Muscle of arm (tissue), 14 donors: ENCODE data around the gene CCDC24. TPM values are rescaled to one million over a fixed set of nuclear protein-coding genes. Genes with fewer than 3 reads are reported as not detected.

Experiments
- DNase-seq: peaks from one replicate; pipeline ENCODE4 v3.0.0-alpha.2; 2013
- long read RNA-seq, 11 donors: transcript quantifications; one replicate each; lab custom pipeline, GENCODE V29; 2026
- polyA plus RNA-seq, 12 donors: library from polyadenylated mRNA; unstranded; fragments of 120-200 nt; gene quantifications; one replicate each; pipeline ENCODE4 v1.2.1, GENCODE V29; 2013; ENCODE audit not compliant: insufficient read length in 12 of 12

Gene CCDC24
- polyA plus RNA-seq = 1 to 10 TPM in 5 of 12 donors, under 1 TPM in 5, not detected in 2; 0.67 to 4.2 (median 1.0) TPM
- long read RNA-seq, donor 1, partial matches to known transcripts = 36 of 36 reads
- long read RNA-seq, donor 1, other reads (novel, unspliced or antisense) = 0 of 36 reads
- long read RNA-seq, donor 2 = 0 reads
- long read RNA-seq, donor 3 = 0 reads
- long read RNA-seq, donor 4 = 0 reads
- long read RNA-seq, donor 5 = 0 reads
- long read RNA-seq, donor 6 = 0 reads
- long read RNA-seq, donor 7 = 0 reads
- long read RNA-seq, donor 8 = 0 reads
- long read RNA-seq, donor 9 = 0 reads
- long read RNA-seq, donor 10 = 0 reads
- long read RNA-seq, donor 11 = 0 reads

- DNase-seq = peak; percentile 72
Observed at GRCh38 chr1:43991476-43992231, at the start of gene CCDC24. Gene CCDC24 (plus strand): TSS chr1:43991599. CDS start chr1:43991879, 280 bp downstream.

- no peak for DNase-seq
Observed at GRCh38 chr1:43942411-43942810, 49.0 kb upstream of the CCDC24 start.

- no peak for DNase-seq
Observed at GRCh38 chr1:43944860-43945259, 46.5 kb upstream of the CCDC24 start.

- no peak for DNase-seq
Observed at GRCh38 chr1:43945674-43946235, 45.6 kb upstream of the CCDC24 start.

GRCh38 chr1:43946236-43947060 is 45.0 kb upstream of the CCDC24 start, which contains the start of gene IPO13:
Gene IPO13 (plus strand): TSS chr1:43946950. CDS start chr1:43947601, 651 bp downstream.
- DNase-seq = peak; percentile 96

- no peak for DNase-seq
Observed at GRCh38 chr1:43947061-43947873, 44.1 kb upstream of the CCDC24 start.

GRCh38 chr1:43947874-43948437 is 43.4 kb upstream of the CCDC24 start:
- DNase-seq = no peak

GRCh38 chr1:43949678-43950077 is 41.7 kb upstream of the CCDC24 start:
- DNase-seq = no peak

GRCh38 chr1:43951021-43951985 is 40.1 kb upstream of the CCDC24 start:
- no peak for DNase-seq

GRCh38 chr1:43952731-43953346 is 38.6 kb upstream of the CCDC24 start:
- DNase-seq = no peak

- no peak for DNase-seq
Observed at GRCh38 chr1:43953361-43953760, 38.0 kb upstream of the CCDC24 start.

GRCh38 chr1:43954036-43954435 is 37.4 kb upstream of the CCDC24 start:
- DNase-seq = no peak

- DNase-seq = no peak
Observed at GRCh38 chr1:43956234-43956633, 35.2 kb upstream of the CCDC24 start.

GRCh38 chr1:43957407-43958040 is 33.9 kb upstream of the CCDC24 start:
- DNase-seq = no peak

- no peak for DNase-seq
Observed at GRCh38 chr1:43958351-43959255, 32.8 kb upstream of the CCDC24 start.

- no peak for DNase-seq
Observed at GRCh38 chr1:43960798-43961197, 30.6 kb upstream of the CCDC24 start.

GRCh38 chr1:43961692-43962091 is 29.7 kb upstream of the CCDC24 start:
- DNase-seq = no peak
